ENCODE results near the gene IL1RAPL1.

The IL1RAPL1 gene

DNA sequence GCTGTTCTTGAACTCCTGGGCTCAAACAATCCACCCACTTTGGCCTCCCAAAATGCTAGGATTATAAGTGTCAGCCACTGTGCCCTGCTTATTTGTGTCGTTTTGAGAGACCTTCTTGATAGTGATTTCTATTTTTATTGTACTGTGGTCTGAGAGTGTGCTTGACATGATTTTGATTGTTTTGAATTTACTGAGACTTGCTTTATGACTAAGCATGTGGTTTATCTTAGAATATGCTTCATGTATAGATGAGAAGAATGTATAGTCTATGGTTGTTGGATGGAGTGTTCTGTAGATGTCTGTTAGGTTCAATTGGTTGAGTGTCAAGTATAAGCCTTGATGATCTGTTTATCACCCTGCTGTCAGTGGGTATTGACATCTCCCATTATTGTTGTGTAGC lies 789.3 kb downstream of the IL1RAPL1 start:
- no peak overlapping the region for H3K4me3 ChIP-seq (ENCODE audit: low read depth, low read length)
- TF ChIP-seq, protein P1, sequence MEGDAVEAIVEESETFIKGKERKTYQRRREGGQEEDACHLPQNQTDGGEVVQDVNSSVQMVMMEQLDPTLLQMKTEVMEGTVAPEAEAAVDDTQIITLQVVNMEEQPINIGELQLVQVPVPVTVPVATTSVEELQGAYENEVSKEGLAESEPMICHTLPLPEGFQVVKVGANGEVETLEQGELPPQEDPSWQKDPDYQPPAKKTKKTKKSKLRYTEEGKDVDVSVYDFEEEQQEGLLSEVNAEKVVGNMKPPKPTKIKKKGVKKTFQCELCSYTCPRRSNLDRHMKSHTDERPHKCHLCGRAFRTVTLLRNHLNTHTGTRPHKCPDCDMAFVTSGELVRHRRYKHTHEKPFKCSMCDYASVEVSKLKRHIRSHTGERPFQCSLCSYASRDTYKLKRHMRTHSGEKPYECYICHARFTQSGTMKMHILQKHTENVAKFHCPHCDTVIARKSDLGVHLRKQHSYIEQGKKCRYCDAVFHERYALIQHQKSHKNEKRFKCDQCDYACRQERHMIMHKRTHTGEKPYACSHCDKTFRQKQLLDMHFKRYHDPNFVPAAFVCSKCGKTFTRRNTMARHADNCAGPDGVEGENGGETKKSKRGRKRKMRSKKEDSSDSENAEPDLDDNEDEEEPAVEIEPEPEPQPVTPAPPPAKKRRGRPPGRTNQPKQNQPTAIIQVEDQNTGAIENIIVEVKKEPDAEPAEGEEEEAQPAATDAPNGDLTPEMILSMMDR (IDR thresholded peaks at IDR 0.05; ENCODE audit: low read depth, low read length, missing control alignments): no peak
- no peak for DNase-seq (ENCODE audit: low read depth)
- in situ Hi-C loops (cut with HindIII; ENCODE audit: low sequenced_read_pairs): no loop called here

DNA sequence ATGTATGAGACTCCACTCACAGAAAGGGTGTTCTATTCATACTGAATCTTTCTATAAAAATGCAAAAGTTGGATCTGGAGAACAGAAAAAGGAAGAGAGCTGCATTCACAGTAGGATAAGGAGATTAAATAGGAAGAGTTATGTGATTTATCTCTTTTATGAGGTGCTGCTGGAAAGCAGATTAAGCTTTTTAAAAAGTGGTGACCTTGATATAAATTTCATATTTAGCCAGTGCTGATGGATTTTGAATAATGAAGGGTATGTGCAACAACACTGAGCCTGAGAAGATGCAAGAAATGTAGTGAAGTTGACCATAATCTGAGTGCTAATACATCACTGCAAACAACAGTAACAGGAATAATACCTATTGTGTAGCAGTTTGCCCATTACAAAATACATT lies 795.6 kb downstream of the IL1RAPL1 start:
- no peak overlapping the region for H3K4me3 ChIP-seq (ENCODE audit: low read depth, low read length)
- DNase-seq (ENCODE audit: low read depth): no peak
- TF ChIP-seq, protein P1 (IDR thresholded peaks at IDR 0.05; ENCODE audit: low read depth, low read length, missing control alignments): no peak
- in situ Hi-C loops (cut with HindIII; ENCODE audit: low sequenced_read_pairs): no loop called here

DNA sequence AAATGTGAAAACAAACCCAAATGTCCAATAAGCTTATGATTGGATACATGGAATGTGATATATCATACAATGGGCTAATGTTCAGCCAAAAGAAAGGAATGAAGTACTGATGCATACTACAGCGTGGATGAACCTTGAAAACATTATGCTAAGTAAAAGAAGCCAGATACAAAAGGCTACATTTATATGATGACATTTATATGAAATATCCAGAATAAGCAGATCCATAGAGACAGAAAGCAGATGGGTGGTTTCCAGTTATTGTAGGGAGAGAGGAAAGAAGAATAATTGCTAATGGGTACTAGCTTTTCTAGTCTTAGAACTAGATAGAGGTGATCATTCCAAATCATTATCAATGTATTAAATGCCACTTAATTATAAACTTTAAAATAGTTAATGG lies 801.3 kb downstream of the IL1RAPL1 start:
- DNase-seq (ENCODE audit: low read depth): no peak
- in situ Hi-C loops (cut with HindIII; ENCODE audit: low sequenced_read_pairs): no loop called here
- TF ChIP-seq, protein P1 (IDR thresholded peaks at IDR 0.05; ENCODE audit: low read depth, low read length, missing control alignments): no peak
- H3K4me3 ChIP-seq (ENCODE audit: low read depth, low read length): no peak overlapping the region

DNA sequence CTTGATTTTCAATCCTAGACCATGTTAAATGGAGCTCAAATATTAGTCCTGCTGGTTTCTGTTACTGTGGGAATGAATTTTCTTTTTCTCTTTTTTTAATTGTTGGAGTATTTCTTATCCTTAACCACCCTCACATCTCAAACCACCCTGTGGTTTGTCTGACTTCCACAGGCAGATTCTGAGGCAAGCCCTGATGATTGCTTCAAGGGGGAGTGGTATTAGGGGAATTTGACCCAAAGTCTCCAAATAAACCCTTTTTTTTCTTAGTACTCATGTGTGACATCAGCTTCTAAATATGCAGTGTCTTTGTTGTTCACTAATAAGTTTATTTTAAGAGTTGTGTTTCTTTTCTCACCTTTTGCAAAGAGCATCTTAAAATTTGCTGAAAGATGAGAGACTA lies 810.3 kb downstream of the IL1RAPL1 start:
- peak; percentile 71 for DNase-seq (ENCODE audit: low read depth)
- in situ Hi-C loops (cut with HindIII; ENCODE audit: low sequenced_read_pairs): no loop called here

DNA sequence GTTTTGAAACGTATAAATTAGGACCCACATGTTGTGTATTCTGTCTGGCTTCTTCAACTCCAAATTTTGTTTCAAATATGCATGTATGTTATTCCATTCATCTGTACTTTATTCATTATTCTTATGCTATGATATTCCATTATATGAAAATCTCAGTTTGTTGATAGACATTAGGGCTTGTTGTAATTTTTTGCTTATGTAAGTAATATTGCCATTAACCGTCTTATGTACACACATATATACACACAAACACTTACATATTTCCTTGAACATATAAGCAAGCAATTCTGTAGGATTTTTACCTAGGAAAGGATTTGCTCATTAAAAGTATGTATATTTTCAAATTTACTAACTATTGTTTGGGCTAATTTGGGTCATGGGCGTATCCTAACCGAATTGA lies 820.1 kb downstream of the IL1RAPL1 start:
- no peak overlapping the region for H3K4me3 ChIP-seq (ENCODE audit: low read depth, low read length)
- in situ Hi-C loops (cut with HindIII; ENCODE audit: low sequenced_read_pairs): no loop called here
- no peak for DNase-seq (ENCODE audit: low read depth)
- TF ChIP-seq, protein P1 (IDR thresholded peaks at IDR 0.05; ENCODE audit: low read depth, low read length, missing control alignments): no peak

More for the DNA sequence above, 810.3 kb downstream of the IL1RAPL1 start:
- TF ChIP-seq, protein P1 (IDR thresholded peaks at IDR 0.05; ENCODE audit: low read depth, low read length, missing control alignments): no peak
- no peak overlapping the region for H3K4me3 ChIP-seq (ENCODE audit: low read depth, low read length)

DNA sequence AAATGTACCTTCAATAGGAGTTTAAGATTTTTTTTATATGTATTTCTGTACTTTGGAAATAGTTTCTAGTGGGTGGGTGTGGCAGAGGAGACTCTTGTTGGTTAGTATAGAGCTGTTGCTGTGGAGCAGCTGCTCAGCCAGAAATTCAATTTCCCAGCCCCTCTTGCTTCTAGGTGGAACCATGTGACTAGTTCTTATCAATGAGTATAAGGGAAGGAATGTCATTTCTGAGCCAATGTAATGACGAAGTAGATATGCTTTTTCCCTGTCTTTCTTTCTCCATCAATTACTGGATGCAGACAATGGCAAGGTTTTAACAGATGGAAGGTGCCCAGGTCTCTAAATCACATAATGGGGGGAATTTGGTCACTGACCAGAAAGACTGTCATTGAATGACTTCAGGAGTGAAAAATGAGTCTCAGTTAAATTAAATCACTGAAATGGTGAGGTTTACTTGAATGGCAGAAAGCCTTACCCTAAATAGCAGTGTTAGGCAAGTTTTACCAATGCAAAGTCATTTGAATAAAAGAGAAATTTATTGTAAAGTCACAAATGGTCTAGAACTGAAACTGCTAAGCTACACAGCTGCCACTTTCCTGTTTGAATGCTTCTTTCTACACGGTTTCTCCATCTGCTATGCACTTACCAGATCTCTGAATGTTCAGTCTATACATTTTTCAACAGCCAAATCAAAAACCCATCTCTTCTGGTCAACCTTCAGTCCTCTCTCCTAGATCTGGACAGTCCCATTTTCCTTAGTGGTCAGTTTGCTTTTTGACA lies 832.7 kb downstream of the IL1RAPL1 start:
- H3K4me3 ChIP-seq (ENCODE audit: low read depth, low read length): no peak overlapping the region
- peak; percentile 39 for DNase-seq (ENCODE audit: low read depth)
- TF ChIP-seq, protein P1 (IDR thresholded peaks at IDR 0.05; ENCODE audit: low read depth, low read length, missing control alignments): no peak
- in situ Hi-C loops (cut with HindIII; ENCODE audit: low sequenced_read_pairs): no loop called here
